Sigmoid colon (tissue), 7 donors: ENCODE data around the gene ADGRG3. TPM values are rescaled to one million over a fixed set of nuclear protein-coding genes. Genes with fewer than 3 reads are reported as not detected.

ENCODE experiments used
- DNase-seq: peaks from one replicate; pipeline ENCODE4 v3.0.0-alpha.2; 2019
- H3K27ac ChIP-seq, 4 donors: fragments of 200-600 bp; sonication (generic); one replicate each; pipeline ENCODE4 v1.5.1; 2016 to 2019; ENCODE audit warnings: mild to moderate bottlenecking in 1 of 4
- H3K27me3 ChIP-seq, 3 donors: fragments of 200-600 bp; sonication (generic); one replicate each; pipeline ENCODE4 v1.5.1; 2019; ENCODE audit warnings: mild to moderate bottlenecking in 1 of 3
- H3K36me3 ChIP-seq, 4 donors: fragments of 200-600 bp; sonication (generic); one replicate each; pipeline ENCODE4 v1.5.1; 2016 to 2019
- H3K4me1 ChIP-seq, 4 donors: fragments of 200-600 bp; sonication (generic); one replicate each; pipeline ENCODE4 v1.5.1; 2017 to 2019
- H3K4me3 ChIP-seq, 4 donors: fragments of 200-600 bp; sonication (generic); one replicate each; pipeline ENCODE4 v1.5.1; 2017 to 2019; ENCODE audit warnings: mild to moderate bottlenecking in 2 of 4, moderate library complexity in 1 of 4
- H3K9me3 ChIP-seq, 4 donors: fragments of 200-600 bp in 3 of 4; sonication (generic) in 3 of 4; one replicate each; pipeline versions ENCODE4 v1.5.1 to v1.6.1; 2013 to 2019
- CTCF ChIP-seq, 4 experiments: fragments of 450-650 bp in 3 of 4; fragments of 200-600 bp in 1 of 4; IDR thresholded peaks; one replicate each; pipeline ENCODE4 v1.5.1; 2016 to 2019; ENCODE audit warnings: antibody characterized with exemption in 4 of 4, mild to moderate bottlenecking in 3 of 4, moderate library complexity in 2 of 4
- EP300 ChIP-seq, 4 donors: sonication (generic); formaldehyde crosslinking; IDR thresholded peaks; one replicate each; pipeline ENCODE4 v1.6.1; 2017; ENCODE audit warnings: antibody characterized with exemption in 4 of 4
- POLR2A ChIP-seq, 2 donors: fragments of 450-650 bp; IDR thresholded peaks; one replicate each; pipeline ENCODE4 v1.6.1; 2016; ENCODE audit warnings: antibody characterized with exemption in 2 of 2, mild to moderate bottlenecking in 2 of 2, moderate library complexity in 2 of 2
- POLR2AphosphoS5 ChIP-seq, 4 donors: sonication (generic); formaldehyde crosslinking; IDR thresholded peaks; one replicate each; pipeline ENCODE4 v1.6.1; 2017; ENCODE audit warnings: antibody characterized with exemption in 4 of 4
- WGBS, 2 donors: extraction: QIAGEN DNeasy Blood & Tissue Kit; methylation state at CpG; one replicate each; pipeline ENCODE4 v1.1.7; 2013; 5-methylcytosine and 5-hydroxymethylcytosine counted together
- intact Hi-C: fragments of 100-400 bp; cut with DNase I; formaldehyde crosslinking; loops from one replicate; pipeline ENCODE4 v1.15.1; 2023
- polyA plus RNA-seq, 3 donors: library from polyadenylated mRNA; stranded (reverse); fragments of 200-250 nt; gene quantifications; one replicate each; pipeline ENCODE4 v1.2.3, GENCODE V29; 2013
- total RNA-seq, 4 donors: library from RNA; depleted of rRNA; stranded (reverse); fragments of >200 nt; gene quantifications; one replicate each; pipeline ENCODE4 v1.1.0, GENCODE V29; 2016
- donor health status: healthy with polysubstance abuse.
- donor health status: Bipolar disorder and iron deficiency.
- donor health status: healthy.

The ADGRG3 gene
- total and polyA plus RNA-seq, 7 donors: 0.69 to 6.6 (median 3.6) TPM

GRCh38 chr16:57648581-57649442, 19.3 kb upstream of the ADGRG3 start:
- H3K27ac ChIP-seq: peak overlapping the region in 1 of 4 donors; percentile 53
- no peak overlapping the region for H3K4me3 ChIP-seq
- intact Hi-C loops: loop anchor here (2.0 to 5.0 kb wide), 2 partner anchors 58 to 72 kb away; no protein-coding TSS in a partner anchor
- peaks cover 0 to 10% (median 0%) of the 10 kb centered on the region in 3 donors for H3K27me3 ChIP-seq
- TF ChIP-seq EP300 (IDR thresholded peaks at IDR 0.05) (no peak), CTCF (IDR thresholded peaks at IDR 0.05) (peak; percentile 60 to 98 (median 93))
- H3K4me1 ChIP-seq: no peaks in the 10 kb centered on the region
- 44 to 45% methylated on average over 18 of the region's 18 CpGs for WGBS, 2 donors
- no peaks in the 10 kb centered on the region for H3K9me3 ChIP-seq
- peak; percentile 79 for DNase-seq
- no peaks in the 10 kb centered on the region for H3K36me3 ChIP-seq

DNA sequence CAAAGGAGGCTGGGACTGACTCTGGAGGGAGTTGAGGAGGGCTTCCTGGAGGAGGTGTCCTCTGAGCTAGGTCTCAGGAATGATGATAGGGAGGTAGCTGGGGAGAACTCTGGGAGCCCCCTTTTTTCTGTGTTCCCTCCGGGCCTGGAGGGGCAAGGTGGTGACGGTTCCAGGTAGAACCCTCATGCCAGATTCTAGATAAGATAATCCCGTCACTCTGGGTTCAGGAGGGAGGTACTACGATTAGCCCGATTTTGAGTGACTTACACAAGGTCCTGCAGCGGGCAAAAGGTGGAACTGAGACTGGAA, 18.7 kb upstream of the ADGRG3 start:
- no peak for TF ChIP-seq CTCF (IDR thresholded peaks at IDR 0.05)
- TF ChIP-seq POLR2AphosphoS5 (IDR thresholded peaks at IDR 0.05): no peak
- no peak for TF ChIP-seq EP300 (IDR thresholded peaks at IDR 0.05)
- no peak for TF ChIP-seq POLR2A (IDR thresholded peaks at IDR 0.05)
- Histone ChIP-seq H3K27ac (no peak overlapping the region), H3K4me3 (no peak overlapping the region), H3K36me3 (no peaks in the 10 kb centered on the region), H3K4me1 (no peaks in the 10 kb centered on the region), H3K9me3 (no peaks in the 10 kb centered on the region), H3K27me3 (peaks cover 0 to 10% (median 0%) of the 10 kb centered on the region in 3 donors)
- intact Hi-C loops: loop anchor here (2.0 to 5.0 kb wide), 2 partner anchors 59 to 72 kb away; no protein-coding TSS in a partner anchor
- DNase-seq: no peak
- WGBS, 2 donors: 87% methylated on average over 6 of the region's 6 CpGs

GRCh38 chr16:57649846-57650245, 18.3 kb upstream of the ADGRG3 start:
- Histone ChIP-seq H3K4me3 (no peak overlapping the region), H3K27me3 (peaks cover 0 to 10% (median 0%) of the 10 kb centered on the region in 3 donors), H3K9me3 (no peaks in the 10 kb centered on the region), H3K4me1 (no peaks in the 10 kb centered on the region), H3K36me3 (no peaks in the 10 kb centered on the region), H3K27ac (no peak overlapping the region)
- WGBS, 2 donors: 90 to 93% methylated on average over 7 of the region's 7 CpGs
- intact Hi-C loops: loop anchor here (2.0 to 5.0 kb wide), 2 partner anchors 59 to 73 kb away; no protein-coding TSS in a partner anchor
- DNase-seq: no peak
- no peak for TF ChIP-seq POLR2AphosphoS5 (IDR thresholded peaks at IDR 0.05)
- no peak for TF ChIP-seq CTCF (IDR thresholded peaks at IDR 0.05)
- TF ChIP-seq EP300 (IDR thresholded peaks at IDR 0.05): no peak
- TF ChIP-seq POLR2A (IDR thresholded peaks at IDR 0.05): no peak

DNA sequence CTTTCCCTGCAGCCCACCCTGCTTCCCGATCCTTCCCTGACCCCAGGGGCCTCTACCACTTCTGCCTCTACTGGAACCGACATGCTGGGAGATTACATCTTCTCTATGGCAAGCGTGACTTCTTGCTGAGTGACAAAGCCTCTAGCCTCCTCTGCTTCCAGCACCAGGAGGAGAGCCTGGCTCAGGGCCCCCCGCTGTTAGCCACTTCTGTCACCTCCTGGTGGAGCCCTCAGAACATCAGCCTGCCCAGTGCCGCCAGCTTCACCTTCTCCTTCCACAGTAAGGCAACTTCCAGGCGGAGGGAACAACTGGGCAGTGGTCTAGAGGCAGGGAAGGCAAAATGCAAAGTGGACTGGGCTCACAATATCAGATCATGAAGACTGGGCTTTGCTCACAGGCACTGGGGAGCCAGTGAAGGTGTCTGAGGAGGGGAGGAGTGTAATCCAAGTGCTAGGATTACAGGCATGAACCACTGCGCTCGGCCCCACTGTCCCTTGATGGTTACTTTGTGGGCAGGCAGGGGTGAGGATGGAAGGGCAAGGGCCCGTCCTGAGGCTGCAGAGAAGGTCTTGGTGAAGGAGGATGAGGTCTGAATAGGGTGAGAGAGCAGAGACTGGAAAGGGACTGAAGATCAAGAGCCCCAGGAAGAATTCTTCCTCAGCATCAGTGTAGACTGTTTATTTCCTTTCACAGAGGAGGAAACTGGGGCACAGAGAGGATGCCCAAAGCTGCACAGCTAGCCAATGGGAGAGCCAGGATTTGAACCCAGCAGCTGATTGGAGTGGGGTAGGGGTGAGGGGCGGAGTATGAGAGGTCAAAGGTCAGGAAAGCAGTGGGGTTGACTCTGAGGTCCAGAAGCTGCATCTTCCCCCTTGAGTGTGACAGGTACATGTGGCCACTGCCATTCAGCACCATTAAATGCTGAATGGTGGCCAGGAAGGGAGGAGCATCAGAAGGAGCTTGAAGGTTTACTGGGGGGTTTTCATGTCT, 16.5 kb upstream of the ADGRG3 start:
- Histone ChIP-seq H3K9me3 (no peaks in the 10 kb centered on the region), H3K4me1 (no peaks in the 10 kb centered on the region), H3K4me3 (no peak overlapping the region), H3K36me3 (no peaks in the 10 kb centered on the region), H3K27me3 (peaks cover 0 to 10% (median 0%) of the 10 kb centered on the region in 3 donors), H3K27ac (no peak overlapping the region)
- TF ChIP-seq EP300 (IDR thresholded peaks at IDR 0.05) (no peak), POLR2A (IDR thresholded peaks at IDR 0.05) (no peak), POLR2AphosphoS5 (IDR thresholded peaks at IDR 0.05) (no peak), CTCF (IDR thresholded peaks at IDR 0.05) (no peak)
- DNase-seq: no peak
- WGBS, 2 donors: 87 to 91% methylated on average over 10 of the region's 10 CpGs
- intact Hi-C loops: no loop called here
